SH-SY5Y (cell line): Measurements from ENCODE around the gene ARFIP2.

Experiments
- GATA2 ChIP-seq: IDR thresholded peaks from 2 replicates; pipeline ENCODE4 v1.6.1; 2011; ENCODE audit warnings: mild to moderate bottlenecking, low read depth, low read length
- GATA3 ChIP-seq: IDR thresholded peaks from 2 replicates; pipeline ENCODE4 v1.6.1; 2011; ENCODE audit warnings: low read depth, mild to moderate bottlenecking, low read length, moderate library complexity

DNA sequence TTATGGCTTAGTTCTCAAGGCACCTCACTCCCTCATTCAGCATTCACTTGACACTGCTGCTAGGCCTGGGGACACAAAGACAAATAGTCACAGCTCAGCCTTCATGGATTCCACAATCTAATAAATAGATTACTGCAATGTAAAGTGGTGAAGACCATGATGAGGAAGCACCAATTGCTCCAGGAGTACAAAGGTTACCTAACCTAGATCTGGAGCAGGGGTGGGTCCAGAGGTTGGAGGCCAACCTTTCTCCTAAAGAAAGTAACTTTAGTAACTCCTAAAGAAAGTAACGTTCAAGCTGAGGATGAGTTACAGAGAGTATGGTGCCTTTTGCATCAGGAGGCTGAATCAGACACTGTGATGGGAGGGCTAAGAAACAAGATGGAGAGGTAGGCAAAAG is 11.5 kb downstream of the ARFIP2 start:
- no peak for TF ChIP-seq GATA3
- TF ChIP-seq GATA2 = no peak
